Naive B cell (primary cell): ENCODE measurements around the gene WDR37. TPM values are rescaled to one million over a fixed set of nuclear protein-coding genes. Genes with fewer than 3 reads are reported as not detected.
A peak's percentile ranks its signal among the peaks of the same experiment; 100 is the strongest.
"Not testable (repeated sequence)": the region's sequence is repeated elsewhere in the genome, so short reads cannot be mapped to it uniquely, and the experiment has no call there.

Experiments used
- ATAC-seq, 2 donors: fragments of 150-1000 bp; cut with Tn5 transposase; 2 replicates each; pipeline ENCODE4 v1.10.0; 2021; ENCODE audit warnings: low read depth in 2 of 2, mild to moderate bottlenecking in 2 of 2, moderate library complexity in 2 of 2
- DNase-seq: peaks from one replicate; pipeline ENCODE4 v3.0.0; 2022
- H3K27ac Mint-ChIP-seq, 6 donors: one replicate each; pipeline ENCODE4 v1.8.0; 2020 to 2022; ENCODE audit warnings: mild to moderate bottlenecking in 6 of 6, mixed read lengths in 6 of 6, moderate library complexity in 5 of 6, inconsistent platforms in 2 of 6
- H3K27me3 Mint-ChIP-seq, 3 donors: one replicate each; pipeline ENCODE4 v1.8.0; 2021 to 2022; ENCODE audit warnings: mixed read lengths in 3 of 3, mild to moderate bottlenecking in 1 of 3
- H3K36me3 Mint-ChIP-seq, 2 donors: one replicate each; pipeline ENCODE4 v1.8.0; 2020 to 2022; ENCODE audit warnings: mixed read lengths in 2 of 2, inconsistent platforms in 1 of 2, mild to moderate bottlenecking in 1 of 2
- H3K4me1 Mint-ChIP-seq, 3 donors: one replicate each; pipeline ENCODE4 v1.8.0; 2020 to 2022; ENCODE audit warnings: mixed read lengths in 3 of 3, inconsistent platforms in 1 of 3, mild to moderate bottlenecking in 1 of 3, moderate library complexity in 1 of 3
- H3K4me3 Mint-ChIP-seq, 8 donors: one replicate each; pipeline ENCODE4 v1.8.0; 2020 to 2022; ENCODE audit warnings: mild to moderate bottlenecking in 8 of 8, mixed read lengths in 8 of 8, moderate library complexity in 8 of 8, inconsistent platforms in 2 of 8
- H3K9me3 Mint-ChIP-seq, 7 donors: one replicate each; pipeline ENCODE4 v1.8.0; 2020 to 2022; ENCODE audit warnings: mixed read lengths in 7 of 7, mild to moderate bottlenecking in 5 of 7, inconsistent platforms in 2 of 7, moderate library complexity in 1 of 7
- polyA plus RNA-seq, 6 donors: library from polyadenylated mRNA; unstranded; fragments of 300-500 nt; fragmentation: Illumina TruSeq; gene quantifications; one replicate each; pipeline ENCODE4 v1.2.3, GENCODE V29; 2021; ENCODE audit warnings: low read depth in 6 of 6

The WDR37 gene
- polyA plus RNA-seq, 6 donors from 2014 or later, result 7.9 to 14.9 (median 11.5) TPM

GRCh38 chr10:1063232-1063865, 7.2 kb downstream of the WDR37 start:
- ATAC-seq, result no peak
- no peaks in the 10 kb centered on the region for H3K27me3 Mint-ChIP-seq
- peak overlapping the region in 4 of 6 donors; percentile 12 to 55 (median 28) for H3K27ac Mint-ChIP-seq
- peaks cover 32 to 43% (median 43%) of the 10 kb centered on the region in 3 donors for H3K4me1 Mint-ChIP-seq
- H3K36me3 Mint-ChIP-seq, result no peaks in the 10 kb centered on the region
- no peak for DNase-seq
- no peak overlapping the region for H3K4me3 Mint-ChIP-seq
- H3K9me3 Mint-ChIP-seq, result no peaks in the 10 kb centered on the region

DNA sequence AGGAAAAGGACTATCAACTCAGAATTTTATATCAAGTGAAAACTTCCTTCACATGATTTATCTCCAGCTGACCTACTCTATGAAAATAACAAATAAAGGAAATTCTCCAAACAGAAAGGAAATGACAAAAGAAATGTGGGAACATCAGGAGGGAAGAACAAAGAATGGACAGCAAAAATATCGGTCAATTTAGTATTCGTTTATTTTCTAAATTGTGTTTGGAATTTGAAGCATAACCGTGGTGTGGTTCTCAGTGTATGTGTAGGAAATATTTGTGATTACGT, 8.7 kb downstream of the WDR37 start:
- no peak for DNase-seq
- Mint-ChIP-seq H3K27me3 (no peaks in the 10 kb centered on the region), H3K4me1 (peaks cover 36 to 47% (median 41%) of the 10 kb centered on the region in 3 donors), H3K4me3 (peak overlapping the region in 1 of 8 donors; percentile 29), H3K27ac (peak overlapping the region in 3 of 6 donors; percentile 23 to 57 (median 30)), H3K9me3 (no peaks in the 10 kb centered on the region), H3K36me3 (no peaks in the 10 kb centered on the region)
- no peak for ATAC-seq

GRCh38 chr10:1066734-1067133, 10.5 kb downstream of the WDR37 start:
- ATAC-seq, result not testable (repeated sequence)

GRCh38 chr10:1068380-1069361, 12.5 kb downstream of the WDR37 start:
- H3K36me3 Mint-ChIP-seq, result no peaks in the 10 kb centered on the region
- no peak for ATAC-seq
- DNase-seq, result no peak
- H3K4me1 Mint-ChIP-seq, result peaks cover 12 to 35% (median 34%) of the 10 kb centered on the region in 3 donors
- H3K27me3 Mint-ChIP-seq, result no peaks in the 10 kb centered on the region
- no peak overlapping the region for H3K27ac Mint-ChIP-seq
- H3K9me3 Mint-ChIP-seq, result no peaks in the 10 kb centered on the region
- no peak overlapping the region for H3K4me3 Mint-ChIP-seq

More at GRCh38 chr10:1066734-1067133, 10.5 kb downstream of the WDR37 start:
- not testable (repeated sequence) for H3K27ac Mint-ChIP-seq, DNase-seq, H3K9me3 Mint-ChIP-seq, H3K4me3 Mint-ChIP-seq, H3K36me3 Mint-ChIP-seq, H3K27me3 Mint-ChIP-seq
- peaks cover 23 to 39% (median 35%) of the 10 kb centered on the region in 3 donors for H3K4me1 Mint-ChIP-seq

GRCh38 chr10:1070919-1071318, 14.7 kb downstream of the WDR37 start:
- peaks cover 15 to 33% (median 23%) of the 10 kb centered on the region in 3 donors for H3K4me1 Mint-ChIP-seq
- ATAC-seq (no peak), DNase-seq (no peak)
- H3K27ac Mint-ChIP-seq, result peak overlapping the region in 4 of 6 donors; percentile 2 to 75 (median 40)
- H3K27me3 Mint-ChIP-seq, result no peaks in the 10 kb centered on the region
- no peaks in the 10 kb centered on the region for H3K36me3 Mint-ChIP-seq
- no peaks in the 10 kb centered on the region for H3K9me3 Mint-ChIP-seq
- H3K4me3 Mint-ChIP-seq, result no peak overlapping the region

GRCh38 chr10:1074052-1074747, 18.0 kb downstream of the WDR37 start:
- H3K4me3 Mint-ChIP-seq, result no peak overlapping the region
- DNase-seq (no peak), ATAC-seq (no peak)
- no peaks in the 10 kb centered on the region for H3K9me3 Mint-ChIP-seq
- peaks cover 13 to 15% (median 14%) of the 10 kb centered on the region in 3 donors for H3K4me1 Mint-ChIP-seq
- H3K27me3 Mint-ChIP-seq, result no peaks in the 10 kb centered on the region
- H3K27ac Mint-ChIP-seq, result peak overlapping the region in 1 of 6 donors; percentile 76
- no peaks in the 10 kb centered on the region for H3K36me3 Mint-ChIP-seq

GRCh38 chr10:1074748-1075308, 18.6 kb downstream of the WDR37 start:
- Mint-ChIP-seq H3K4me1 (peaks cover 8 to 10% (median 9%) of the 10 kb centered on the region in 3 donors), H3K36me3 (no peaks in the 10 kb centered on the region), H3K4me3 (peak overlapping the region in 1 of 8 donors; percentile 23), H3K27me3 (no peaks in the 10 kb centered on the region), H3K9me3 (no peaks in the 10 kb centered on the region), H3K27ac (peak overlapping the region in 1 of 6 donors; percentile 76)
- DNase-seq (no peak), ATAC-seq (no peak)

DNA sequence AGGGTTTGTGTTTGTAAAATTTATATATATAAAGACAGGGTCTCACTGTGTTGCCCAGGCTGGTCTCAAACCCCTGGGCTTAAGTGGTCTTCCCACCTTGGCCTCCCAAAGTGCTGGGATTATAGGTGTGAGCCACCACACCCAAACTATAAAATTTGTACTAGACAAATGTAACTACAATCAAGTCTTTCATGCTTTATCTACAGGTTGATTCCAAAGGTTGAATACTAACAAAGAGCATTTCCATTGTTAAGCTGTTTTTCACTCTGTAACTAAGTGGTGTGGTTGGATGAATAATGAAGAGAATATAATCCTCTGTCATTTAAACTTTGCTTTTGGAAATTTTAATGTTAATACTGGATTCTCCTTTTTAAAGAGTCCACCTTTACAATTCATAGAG, 22.5 kb downstream of the WDR37 start:
- Mint-ChIP-seq H3K36me3 (peaks cover 7% of the 10 kb centered on the region in 2 donors), H3K4me1 (peaks cover 0 to 5% (median 4%) of the 10 kb centered on the region in 3 donors)

GRCh38 chr10:1083581-1083980, 27.4 kb downstream of the WDR37 start:
- Mint-ChIP-seq H3K27me3 (no peaks in the 10 kb centered on the region), H3K36me3 (peaks cover 16 to 27% of the 10 kb centered on the region in 2 donors)

More for the DNA sequence above, 22.5 kb downstream of the WDR37 start:
- H3K4me3 Mint-ChIP-seq, result no peak overlapping the region
- H3K27ac Mint-ChIP-seq, result no peak overlapping the region
- no peak for DNase-seq
- ATAC-seq, result no peak
- no peaks in the 10 kb centered on the region for H3K27me3 Mint-ChIP-seq
- H3K9me3 Mint-ChIP-seq, result no peaks in the 10 kb centered on the region

GRCh38 chr10:1084011-1084950, 28.1 kb downstream of the WDR37 start:
- peaks cover 0 to 7% (median 6%) of the 10 kb centered on the region in 3 donors for H3K4me1 Mint-ChIP-seq
- H3K27ac Mint-ChIP-seq, result peak overlapping the region in 1 of 6 donors; percentile 63
- H3K4me3 Mint-ChIP-seq, result no peak overlapping the region
- peaks cover 16 to 28% of the 10 kb centered on the region in 2 donors for H3K36me3 Mint-ChIP-seq
- H3K27me3 Mint-ChIP-seq, result no peaks in the 10 kb centered on the region
- no peak for ATAC-seq
- DNase-seq, result no peak
- no peaks in the 10 kb centered on the region for H3K9me3 Mint-ChIP-seq

More at GRCh38 chr10:1083581-1083980, 27.4 kb downstream of the WDR37 start:
- Mint-ChIP-seq H3K4me1 (peaks cover 0 to 7% (median 6%) of the 10 kb centered on the region in 3 donors), H3K27ac (no peak overlapping the region), H3K9me3 (no peaks in the 10 kb centered on the region), H3K4me3 (no peak overlapping the region)
- DNase-seq, result no peak
- ATAC-seq, result no peak

GRCh38 chr10:1085258-1085657, 29.1 kb downstream of the WDR37 start:
- Mint-ChIP-seq H3K4me3 (no peak overlapping the region), H3K36me3 (peaks cover 21 to 35% of the 10 kb centered on the region in 2 donors), H3K27ac (no peak overlapping the region), H3K4me1 (peaks cover 0 to 10% (median 7%) of the 10 kb centered on the region in 3 donors), H3K27me3 (no peaks in the 10 kb centered on the region), H3K9me3 (no peaks in the 10 kb centered on the region)
- DNase-seq, result no peak
- no peak for ATAC-seq

DNA sequence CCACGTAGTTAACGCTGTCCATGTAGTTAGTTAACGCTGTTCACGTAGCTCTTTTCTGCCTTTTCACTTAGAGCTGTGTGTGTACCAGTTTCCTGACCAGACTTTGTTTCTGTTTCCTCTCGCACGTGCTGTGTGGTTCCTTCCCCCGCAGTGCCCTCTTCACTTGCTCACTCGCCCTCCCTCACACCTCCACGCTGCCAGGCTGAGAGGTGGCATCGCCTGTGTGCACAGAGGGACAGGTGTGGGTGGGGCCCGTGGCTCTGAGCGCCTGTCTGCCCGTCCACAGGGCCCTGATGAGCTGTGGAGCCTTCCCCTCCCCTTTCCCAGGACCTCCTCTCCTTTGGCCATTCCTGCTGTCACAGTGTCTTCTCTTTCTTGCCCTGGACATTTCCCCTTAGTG, 30.6 kb downstream of the WDR37 start:
- DNase-seq (no peak), ATAC-seq (no peak)
- peaks cover 21 to 35% of the 10 kb centered on the region in 2 donors for H3K36me3 Mint-ChIP-seq
- peak overlapping the region in 5 of 6 donors; percentile 20 to 95 (median 33) for H3K27ac Mint-ChIP-seq
- H3K27me3 Mint-ChIP-seq, result no peaks in the 10 kb centered on the region
- peaks cover 0 to 10% (median 7%) of the 10 kb centered on the region in 3 donors for H3K4me1 Mint-ChIP-seq
- H3K9me3 Mint-ChIP-seq, result no peaks in the 10 kb centered on the region
- no peak overlapping the region for H3K4me3 Mint-ChIP-seq
